HG03432 (cell line): Measurements from ENCODE around the gene SELENOW.

ENCODE experiments used
- ATAC-seq: cut with Tn5 transposase; IDR thresholded peaks from one replicate; pipeline ENCODE4 v1.9.1; 2021; ENCODE audit warnings: mild to moderate bottlenecking, moderate library complexity; ENCODE audit not compliant: unreplicated experiment

SELENOW gene

GRCh38 chr19:47819858-47820257 lies 41.4 kb downstream of the SELENOW start:
- no peak for ATAC-seq

- no peak for ATAC-seq
Measured at GRCh38 chr19:47820410-47820809, 41.9 kb downstream of the SELENOW start.

GRCh38 chr19:47821460-47822020 lies 43.0 kb downstream of the SELENOW start, which contains the start of gene CRX:
TSS of gene CRX (plus strand) at chr19:47821937. CDS start at chr19:47834444, 12,507 bp downstream.
- no peak for ATAC-seq

GRCh38 chr19:47824396-47824795 lies 45.9 kb downstream of the SELENOW start:
- ATAC-seq: no peak

- ATAC-seq: no peak
Measured at GRCh38 chr19:47826800-47827199, 48.3 kb downstream of the SELENOW start.

- ATAC-seq: no peak
Measured at GRCh38 chr19:47832723-47833122, 54.2 kb downstream of the SELENOW start.
